GM18861 (cell line): Measurements from ENCODE around the gene S1PR4.
"Not testable (repeated sequence)": the region's sequence is repeated elsewhere in the genome, so short reads cannot be mapped to it uniquely, and the experiment has no call there.

ENCODE experiments used
- ATAC-seq: cut with Tn5 transposase; IDR thresholded peaks from one replicate; pipeline ENCODE4 v1.9.1; 2021; ENCODE audit not compliant: unreplicated experiment

Gene S1PR4

DNA sequence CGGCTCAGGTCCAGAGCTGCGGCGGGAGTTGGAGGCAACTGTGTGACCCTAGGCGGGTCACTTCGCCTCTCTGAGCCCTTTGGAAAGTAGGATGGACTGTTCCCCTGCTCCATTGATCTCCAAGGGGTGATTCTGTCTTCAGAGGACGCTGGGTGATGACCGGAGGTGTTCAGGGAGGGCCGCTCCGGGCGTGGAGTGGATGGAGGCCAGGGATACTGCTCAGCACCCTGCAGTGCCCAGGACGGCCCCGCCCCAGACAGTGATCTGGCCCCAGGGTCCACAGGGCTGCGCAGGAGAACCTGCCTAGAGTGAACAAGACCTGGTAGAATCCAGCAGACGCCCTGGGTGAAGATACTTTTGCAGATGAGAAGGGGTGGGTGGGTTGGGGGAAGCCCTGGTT lies 14.1 kb downstream of the S1PR4 start:
- ATAC-seq, result no peak

DNA sequence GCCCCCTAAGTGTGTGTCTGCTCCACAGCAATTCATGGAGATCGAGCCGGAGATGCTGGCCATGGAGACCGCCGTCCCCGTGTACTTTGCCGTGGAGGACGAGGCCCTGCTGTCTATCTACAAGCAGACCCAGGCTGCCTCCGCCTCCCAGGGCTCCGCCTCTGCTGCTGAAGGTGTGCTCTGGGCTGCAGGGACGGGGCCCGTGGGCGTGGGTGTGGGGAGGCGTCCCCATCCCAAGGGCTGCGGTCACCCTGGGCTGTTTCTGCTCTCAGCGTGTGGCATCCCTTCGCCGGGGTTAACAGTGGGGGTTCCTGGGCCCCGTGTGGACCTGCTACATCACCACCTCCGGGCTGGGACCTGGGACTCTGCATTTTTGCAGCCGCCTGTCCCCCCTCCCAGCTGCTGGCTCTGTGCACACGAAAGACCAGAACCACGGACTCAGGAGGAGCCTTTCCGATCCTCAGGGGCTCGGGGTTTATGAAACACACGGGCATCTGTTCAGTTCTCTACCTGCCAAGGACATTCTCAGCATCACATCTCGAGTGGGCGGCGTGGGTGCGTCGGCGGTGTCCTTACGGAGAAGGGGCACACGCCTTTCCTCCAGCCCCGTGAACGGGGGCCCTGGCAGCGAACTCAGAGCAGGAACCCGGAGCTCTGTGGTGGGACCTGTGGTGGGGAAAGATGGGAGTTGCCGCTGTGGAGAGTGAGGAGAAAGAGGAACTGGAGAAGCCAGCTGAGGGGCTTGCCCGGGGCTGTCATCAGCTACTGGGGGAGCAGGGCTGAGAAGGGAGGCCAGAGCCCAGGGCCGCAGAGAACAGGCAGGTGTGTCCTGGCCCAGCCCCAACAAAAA lies 14.9 kb downstream of the S1PR4 start:
- no peak for ATAC-seq

DNA sequence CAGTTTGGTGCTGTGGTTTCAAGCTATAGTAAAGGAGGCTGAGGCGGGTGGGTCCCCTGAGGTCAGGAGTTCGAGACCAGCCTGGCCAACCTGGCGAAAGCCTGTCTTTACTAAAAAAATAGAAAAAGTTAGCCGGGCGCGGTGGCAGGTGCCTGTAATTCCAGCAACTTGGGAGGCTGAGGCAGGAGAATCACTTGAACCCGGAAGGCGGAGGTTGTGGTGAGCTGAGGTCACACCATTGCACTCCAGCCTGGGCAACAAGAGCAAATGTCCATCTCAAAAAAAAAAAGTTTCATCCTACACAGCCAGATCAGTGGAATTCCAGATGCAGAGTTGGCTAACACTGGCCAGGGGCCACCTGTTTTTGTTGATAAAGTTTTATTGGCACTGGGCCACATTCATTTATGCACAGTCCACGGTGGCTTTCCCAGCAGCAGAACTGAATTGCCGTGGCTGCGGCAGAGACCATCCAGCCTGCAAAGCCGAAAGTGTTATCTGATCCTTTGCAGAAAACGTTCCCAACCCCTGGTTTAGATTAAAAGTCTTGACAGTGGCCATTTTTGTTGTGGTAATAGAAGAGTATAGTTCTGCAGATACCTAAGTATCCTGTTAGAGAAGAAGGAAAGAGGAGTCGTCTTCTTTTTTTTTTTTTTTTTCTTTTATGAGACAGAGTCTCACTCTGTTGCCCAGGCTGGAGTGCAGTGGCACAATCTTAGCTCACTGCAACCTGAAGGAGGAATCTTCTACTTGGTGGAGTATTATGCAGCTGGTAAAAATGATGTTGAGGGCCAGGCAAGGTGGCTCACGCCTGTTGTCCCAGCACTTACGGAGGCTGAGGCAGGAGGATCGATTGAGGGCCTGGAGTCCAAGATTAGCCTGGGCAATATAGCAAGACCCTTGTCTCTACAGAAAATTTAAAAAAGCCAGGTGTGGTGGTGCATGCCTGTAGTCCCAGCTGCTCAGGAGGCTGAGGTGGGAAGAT lies 15.8 kb downstream of the S1PR4 start:
- no peak for ATAC-seq

DNA sequence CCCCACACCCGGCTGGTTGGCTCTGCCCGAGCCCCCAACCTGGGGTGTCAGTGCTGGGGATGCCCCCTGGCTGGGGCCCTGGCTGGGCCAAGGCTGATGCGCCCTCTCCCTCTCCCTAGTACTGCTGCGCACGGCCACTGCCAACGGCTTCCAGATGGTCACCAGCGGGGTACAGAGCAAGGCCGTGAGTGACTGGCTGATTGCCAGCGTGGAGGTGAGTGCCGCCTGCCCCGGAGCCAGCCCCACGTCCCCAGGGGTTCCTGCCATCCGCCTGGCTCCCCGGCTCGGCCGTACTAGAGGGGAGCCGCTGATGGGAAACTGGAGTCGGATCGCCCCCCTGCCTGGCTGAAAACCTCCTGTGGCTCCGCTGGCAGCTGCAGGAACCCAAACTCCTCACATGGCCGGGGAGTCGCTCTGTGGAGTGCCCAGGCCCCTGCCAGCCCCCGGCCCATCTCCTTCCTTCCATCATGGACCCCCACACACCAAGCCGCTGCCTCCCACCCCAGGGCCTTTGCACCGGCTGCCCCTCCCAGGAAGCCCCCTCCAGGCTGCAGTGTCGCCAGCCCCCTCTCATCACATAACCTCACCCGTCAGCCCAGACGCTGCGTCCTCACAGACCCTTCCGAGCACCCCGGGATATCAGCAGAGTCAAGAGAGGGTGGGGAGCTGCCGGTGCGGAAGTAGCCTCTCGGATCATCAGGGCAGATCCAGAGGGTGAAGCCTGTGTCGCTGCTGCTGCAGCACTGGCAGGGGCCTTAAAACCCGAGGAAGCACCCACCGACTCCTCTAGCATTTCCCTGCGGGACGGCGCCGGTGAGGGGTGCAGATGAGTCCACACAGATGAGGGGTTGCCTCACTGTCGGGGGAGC lies 17.7 kb downstream of the S1PR4 start:
- no peak for ATAC-seq

DNA sequence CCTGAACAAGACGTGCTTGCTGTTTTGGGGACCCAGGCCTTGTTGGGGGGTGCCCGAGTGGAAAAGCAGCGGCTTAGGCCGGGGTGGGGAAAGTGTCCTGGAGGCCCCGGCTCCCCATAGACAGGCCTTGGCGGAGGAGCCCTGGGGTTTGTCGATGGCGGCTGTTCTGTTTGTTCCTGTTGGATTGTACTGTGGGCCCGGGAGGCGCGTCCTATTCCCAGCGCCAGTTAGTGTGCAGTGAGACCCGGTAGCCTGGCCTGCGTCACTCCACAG lies 18.3 kb downstream of the S1PR4 start:
- no peak for ATAC-seq

DNA sequence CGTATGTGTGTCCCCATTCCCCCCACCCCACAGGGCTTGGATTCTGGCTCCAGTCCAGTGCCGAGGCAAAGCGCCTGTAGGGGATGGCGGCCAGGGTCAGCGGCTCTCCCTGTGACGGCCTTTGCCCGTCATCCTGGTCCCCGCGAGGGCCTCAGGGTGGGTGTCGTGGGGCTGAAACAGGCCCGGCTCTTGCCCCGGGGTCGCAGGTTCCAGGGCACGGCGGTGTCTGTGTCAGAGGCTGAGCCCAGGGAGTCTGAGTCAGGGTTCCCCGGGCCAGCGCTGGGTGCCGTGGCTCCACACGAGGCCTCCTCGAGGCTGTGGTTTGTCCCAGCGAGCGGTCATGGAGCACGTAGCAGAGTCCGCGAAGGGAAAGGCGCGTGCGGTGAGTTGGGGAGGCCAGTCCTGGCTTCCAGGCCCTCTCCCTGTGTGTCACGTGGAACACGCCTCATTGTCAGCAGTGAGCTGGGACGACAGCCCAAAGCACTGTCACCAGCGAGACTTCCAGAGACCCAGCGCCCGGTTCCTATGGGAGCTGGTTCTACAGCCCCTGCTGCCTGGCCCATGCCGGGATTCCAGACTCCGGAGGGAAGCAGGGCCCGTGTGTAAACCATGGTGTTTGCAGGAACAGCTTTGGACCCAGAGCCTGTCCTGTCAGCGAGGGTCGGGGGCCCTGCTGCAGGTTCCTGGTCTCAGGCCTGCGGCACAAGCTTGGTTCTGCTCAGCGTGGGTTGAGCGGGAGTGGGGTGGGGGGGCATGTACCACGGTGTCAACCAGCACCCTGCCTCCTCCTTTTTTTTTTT lies 20.5 kb downstream of the S1PR4 start:
- ATAC-seq, result no peak

DNA sequence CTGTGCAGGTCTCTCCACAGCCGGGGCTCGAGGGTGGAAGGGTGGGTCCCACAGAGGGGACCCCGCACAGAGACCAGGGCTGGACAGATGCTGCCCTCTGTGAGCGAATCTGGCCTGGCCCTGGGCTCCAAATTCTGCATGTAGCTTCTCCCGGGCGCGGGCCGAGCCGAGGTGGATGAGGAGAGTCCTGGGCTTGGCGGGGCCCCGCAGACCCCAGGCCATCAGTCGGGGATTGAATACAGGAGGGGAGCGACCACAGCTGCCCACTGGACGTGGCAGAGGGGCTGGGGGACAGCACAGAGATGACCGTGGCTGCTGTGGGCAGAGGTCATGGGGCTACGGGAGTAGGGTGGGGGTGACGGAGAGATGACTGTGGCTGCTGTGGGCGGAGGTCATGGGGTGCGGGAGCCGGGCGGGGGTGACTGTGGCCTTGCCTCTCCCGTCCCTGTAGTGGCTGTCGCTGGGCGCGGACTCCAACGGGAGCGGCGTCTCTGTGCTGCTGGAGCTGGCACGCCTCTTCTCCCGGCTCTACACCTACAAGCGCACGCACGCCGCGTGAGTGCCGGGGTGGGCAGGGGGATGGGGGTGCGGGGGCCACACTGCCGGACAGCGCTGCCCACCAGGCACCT lies 22.6 kb downstream of the S1PR4 start:
- no peak for ATAC-seq

DNA sequence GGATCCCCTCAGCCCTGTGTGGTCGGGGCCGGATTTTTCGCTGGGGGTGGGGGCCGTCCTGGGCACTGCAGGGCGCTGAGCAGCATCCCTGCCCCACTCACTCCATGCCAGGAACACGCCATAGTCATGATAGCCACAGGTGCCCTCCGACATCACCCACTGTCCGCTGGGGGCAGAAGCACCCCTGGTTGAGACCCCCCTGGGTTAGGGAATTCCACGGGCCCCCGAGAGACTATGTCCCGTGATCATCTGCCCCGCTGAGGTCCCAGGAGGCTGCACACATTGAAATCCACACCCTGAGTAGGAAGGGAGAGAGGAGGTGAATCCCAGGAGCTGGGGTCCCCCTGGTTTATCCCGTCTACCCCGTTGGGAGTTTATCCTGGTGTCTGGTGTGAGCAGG lies 23.3 kb downstream of the S1PR4 start:
- ATAC-seq, result no peak

DNA sequence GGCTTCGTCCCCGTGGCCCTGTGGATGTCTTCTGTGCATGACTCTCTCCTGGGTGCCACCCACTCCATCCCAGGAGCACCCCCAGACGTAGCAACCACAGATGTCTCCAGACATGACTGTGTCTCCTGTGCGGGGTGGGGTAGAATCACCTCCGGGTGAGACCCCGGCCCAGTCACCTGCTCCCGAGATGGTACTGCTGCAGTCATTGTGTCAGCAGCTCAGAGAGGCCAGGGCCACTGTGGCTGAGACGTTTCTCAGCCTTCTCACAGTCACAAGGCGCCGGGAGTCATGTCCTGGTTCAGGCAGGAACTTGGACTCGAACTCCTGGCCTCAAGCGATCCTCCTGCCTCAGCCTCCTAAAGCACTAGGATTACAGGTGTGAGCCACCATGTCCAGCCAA lies 23.8 kb downstream of the S1PR4 start:
- no peak for ATAC-seq

DNA sequence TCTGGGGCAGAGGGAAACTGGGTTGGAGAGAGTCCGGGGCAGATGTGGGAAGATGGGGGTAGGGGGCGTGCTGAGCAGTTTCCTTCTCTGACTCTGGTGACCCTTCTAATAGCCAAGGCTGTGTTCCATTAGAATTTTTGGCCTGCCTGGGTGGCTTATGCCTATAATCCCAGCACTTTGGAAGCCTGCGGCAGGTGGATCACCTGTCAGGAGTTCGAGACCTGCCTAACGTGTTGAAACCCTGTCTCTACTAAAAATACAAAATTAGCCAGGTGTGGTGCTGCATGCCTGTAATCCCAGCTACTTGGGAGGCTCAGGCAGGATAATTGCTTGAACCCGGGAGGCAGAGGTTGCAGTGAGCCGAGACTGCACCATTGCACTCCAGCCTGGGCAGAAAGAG lies 24.3 kb downstream of the S1PR4 start:
- not testable (repeated sequence) for ATAC-seq

DNA sequence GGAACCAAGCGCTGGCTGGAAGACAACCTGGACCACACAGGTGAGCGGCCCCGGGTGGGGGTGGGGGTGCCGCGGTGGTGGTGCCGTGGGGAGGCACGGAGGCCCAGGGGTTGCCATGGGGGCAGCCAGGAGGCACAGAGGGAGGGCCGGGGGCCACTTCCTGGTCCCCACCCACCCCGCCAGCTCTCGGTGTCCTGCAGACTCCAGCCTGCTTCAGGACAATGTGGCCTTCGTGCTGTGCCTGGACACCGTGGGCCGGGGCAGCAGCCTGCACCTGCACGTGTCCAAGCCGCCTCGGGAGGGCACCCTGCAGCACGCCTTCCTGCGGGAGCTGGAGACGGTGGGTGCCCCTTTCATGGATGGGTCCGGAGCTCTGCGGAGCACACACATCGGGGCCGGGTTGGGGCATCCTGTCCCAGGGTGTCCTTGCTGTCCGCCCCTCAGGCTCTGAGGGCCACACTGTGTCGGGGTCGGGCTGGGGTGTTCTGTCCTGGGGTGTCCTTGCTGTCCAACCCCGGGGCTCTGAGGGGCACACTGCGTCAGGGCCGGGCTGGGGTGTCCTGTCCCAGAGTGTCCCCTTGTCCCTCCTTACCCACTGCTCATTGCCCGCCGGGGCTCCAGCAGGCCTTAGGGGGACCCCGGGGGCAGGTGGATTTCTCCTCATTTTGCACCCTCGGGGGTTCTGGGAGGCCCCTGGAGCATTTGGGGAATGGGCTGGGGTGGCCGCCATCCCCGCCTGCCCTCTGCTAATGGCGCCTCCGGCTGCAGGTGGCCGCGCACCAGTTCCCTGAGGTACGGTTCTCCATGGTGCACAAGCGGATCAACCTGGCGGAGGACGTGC lies 25.5 kb downstream of the S1PR4 start:
- no peak for ATAC-seq

DNA sequence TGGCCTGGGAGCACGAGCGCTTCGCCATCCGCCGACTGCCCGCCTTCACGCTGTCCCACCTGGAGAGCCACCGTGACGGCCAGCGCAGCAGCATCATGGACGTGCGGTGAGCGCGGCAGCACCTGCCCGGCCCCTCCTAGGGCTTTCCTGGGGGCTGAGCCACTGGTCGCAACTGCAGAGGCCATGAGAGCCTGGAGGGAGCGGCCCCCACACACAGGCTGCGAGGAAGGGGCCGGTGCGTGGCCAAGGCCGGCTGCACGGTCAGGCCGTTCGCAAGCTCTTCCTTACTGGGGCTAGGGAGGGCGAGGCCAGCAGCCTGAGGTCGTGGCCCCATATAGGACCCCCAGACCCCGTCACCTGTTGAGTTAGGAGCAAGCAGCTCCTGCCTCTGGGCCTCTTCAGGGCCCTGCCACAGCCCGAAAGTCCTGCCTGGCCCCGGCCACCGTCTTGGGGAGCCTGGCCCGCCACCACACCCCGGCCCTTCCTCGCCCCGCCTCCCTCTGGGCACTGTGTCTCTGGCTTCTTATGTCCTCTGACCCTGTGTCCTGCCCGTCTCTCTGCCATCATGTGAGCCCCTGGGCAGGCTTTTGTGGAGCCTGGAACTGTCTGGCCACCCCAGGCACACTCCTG lies 26.2 kb downstream of the S1PR4 start:
- no peak for ATAC-seq

DNA sequence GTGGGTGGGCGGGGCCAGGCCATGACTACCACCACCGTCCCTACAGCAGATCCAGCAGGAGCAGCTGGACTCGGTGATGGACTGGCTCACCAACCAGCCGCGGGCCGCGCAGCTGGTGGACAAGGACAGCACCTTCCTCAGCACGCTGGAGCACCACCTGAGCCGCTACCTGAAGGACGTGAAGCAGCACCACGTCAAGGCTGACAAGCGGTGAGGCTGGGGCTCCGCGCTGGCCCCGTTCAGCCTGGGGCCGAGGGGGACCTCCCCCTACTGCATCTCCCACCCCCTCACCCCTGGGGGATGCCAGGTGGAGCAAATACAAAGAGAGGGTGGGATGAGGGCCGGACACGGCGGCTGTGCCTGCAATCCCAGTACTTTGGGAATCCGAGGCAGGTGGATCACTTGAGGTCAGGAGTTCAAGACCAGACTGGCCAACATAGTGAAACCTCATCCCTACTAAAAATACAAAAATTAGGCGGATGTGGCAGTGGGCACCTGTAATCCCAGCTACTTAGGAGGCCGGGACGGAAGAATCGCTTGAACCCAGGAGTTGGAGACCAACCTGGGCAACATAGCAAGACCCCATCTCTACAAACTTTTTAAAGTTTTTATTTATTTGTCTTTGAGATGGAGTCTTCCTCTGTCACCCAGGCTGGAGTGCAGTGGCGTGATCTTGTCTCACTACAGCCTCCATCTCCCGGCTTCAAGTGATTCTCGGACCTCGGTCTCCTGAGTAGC lies 27.8 kb downstream of the S1PR4 start:
- ATAC-seq, result no peak

DNA sequence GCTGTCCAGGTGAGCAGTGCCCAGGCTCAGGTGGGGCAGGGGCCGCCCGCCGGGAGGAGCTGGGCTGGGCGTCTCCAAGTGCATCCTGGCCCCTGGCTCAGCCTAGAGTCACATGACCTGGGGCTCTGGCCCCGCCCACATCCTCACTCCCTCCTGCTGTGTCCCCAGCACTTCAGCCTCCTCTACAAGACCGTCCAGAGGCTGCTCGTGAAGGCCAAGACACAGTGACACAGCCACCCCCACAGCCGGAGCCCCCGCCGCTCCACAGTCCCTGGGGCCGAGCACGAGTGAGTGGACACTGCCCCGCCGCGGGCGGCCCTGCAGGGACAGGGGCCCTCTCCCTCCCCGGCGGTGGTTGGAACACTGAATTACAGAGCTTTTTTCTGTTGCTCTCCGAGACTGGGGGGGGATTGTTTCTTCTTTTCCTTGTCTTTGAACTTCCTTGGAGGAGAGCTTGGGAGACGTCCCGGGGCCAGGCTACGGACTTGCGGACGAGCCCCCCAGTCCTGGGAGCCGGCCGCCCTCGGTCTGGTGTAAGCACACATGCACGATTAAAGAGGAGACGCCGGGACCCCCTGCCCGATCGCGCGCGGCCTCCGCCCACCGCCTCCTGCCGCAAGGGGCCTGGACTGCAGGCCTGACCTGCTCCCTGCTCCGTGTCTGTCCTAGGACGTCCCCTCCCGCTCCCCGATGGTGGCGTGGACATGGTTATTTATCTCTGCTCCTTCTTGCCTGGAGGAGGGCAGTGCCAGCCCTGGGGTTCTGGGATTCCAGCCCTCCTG lies 29.1 kb downstream of the S1PR4 start:
- no peak for ATAC-seq

DNA sequence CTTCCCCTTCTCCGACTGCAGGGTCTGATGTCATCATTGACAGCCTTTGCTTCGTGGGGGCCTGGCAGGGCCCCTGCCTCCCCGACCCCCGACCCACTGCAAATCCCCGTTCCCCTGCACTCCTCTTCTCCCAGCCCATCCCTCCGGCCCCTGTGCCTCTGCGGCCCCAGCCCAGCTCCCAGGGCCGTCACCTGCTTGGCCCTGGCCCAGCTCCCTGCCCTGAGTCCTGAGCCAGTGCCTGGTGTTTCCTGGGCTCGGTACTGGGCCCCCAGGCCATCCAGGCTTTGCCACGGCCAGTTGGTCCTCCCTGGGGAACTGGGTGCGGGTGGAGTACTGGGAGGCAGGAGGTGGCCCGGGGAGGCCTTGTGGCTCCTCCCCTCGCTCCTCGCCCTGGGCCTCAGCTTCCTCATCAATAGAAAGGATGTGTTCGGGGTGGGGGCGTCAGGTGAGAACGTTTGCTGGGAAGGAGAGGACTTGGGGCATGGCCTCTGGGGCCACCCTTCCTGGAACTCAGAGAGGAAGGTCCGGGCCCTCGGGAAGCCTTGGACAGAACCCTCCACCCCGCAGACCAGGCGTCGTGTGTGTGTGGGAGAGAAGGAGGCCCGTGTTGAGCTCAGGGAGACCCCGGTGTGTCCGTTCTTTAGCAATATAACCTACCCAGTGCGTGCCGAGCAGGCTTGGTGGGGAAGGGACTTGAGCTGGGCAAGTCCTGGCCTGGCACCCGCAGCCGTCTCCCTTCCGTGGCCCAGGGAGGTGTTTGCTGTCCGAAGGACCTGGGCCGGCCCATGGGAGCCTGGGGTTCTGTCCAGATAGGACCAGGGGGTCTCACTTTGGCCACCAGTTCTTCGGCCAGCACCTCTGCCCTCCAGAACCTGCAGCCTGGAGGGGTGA lies 30.0 kb downstream of the S1PR4 start:
- ATAC-seq, result no peak

DNA sequence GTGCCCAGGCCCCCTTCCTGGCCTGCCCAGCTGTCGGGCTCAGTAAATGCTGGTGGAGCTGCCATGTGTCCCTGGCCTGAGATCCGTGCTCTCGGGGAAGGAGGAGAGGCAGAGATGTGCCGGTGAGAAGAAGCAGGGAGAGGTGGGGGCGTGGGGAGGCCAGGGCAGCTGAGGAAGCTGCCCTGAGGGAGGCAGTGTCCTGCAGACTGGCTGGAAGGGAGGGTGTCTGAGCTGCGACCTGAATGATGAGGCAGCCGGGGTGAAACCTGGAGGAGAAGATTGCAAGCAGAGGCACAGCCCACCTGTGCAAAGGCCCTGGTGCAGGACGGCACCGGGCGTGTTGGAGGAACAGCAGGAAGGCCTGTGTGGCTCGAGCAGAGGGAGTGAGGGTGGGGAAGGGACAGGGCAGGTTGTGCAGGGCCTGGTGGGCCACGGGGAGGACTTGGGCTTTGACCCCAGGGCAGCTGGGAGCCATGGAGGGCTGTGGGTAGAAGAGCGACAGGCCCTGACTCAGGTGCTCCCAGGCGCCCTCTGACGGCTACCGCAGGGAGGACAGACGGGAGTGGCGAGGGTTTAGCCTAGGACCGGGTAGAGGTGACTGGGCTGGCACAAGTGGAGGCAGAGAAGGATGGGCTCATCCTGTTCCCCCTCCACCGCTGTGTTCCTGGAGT lies 31.9 kb downstream of the S1PR4 start:
- ATAC-seq, result no peak
